Mesenchymal stem cell (in vitro differentiated cells and primary cell): ENCODE results near the gene VSTM1.

Experiments
- DNase-seq: peaks from one replicate; pipeline ENCODE4 v3.0.0-alpha.2; 2013
- H2AFZ ChIP-seq: one replicate; pipeline ENCODE4 v1.6.1; 2013; ENCODE audit warnings: low read depth, mild to moderate bottlenecking, control low read depth, inconsistent platforms, low read length, moderate library complexity
- H2AK5ac ChIP-seq: 2 replicates; pipeline ENCODE4 v1.6.1; 2013; ENCODE audit warnings: low read length, moderate library complexity, mild to moderate bottlenecking, inconsistent platforms; ENCODE audit not compliant: severe bottlenecking
- H2BK120ac ChIP-seq: one replicate; pipeline ENCODE4 v1.6.1; 2013; ENCODE audit warnings: low read depth, mild to moderate bottlenecking, inconsistent platforms, low read length, moderate library complexity
- H2BK12ac ChIP-seq, 2 experiments: one replicate each; pipeline ENCODE4 v1.6.1; 2013; ENCODE audit warnings: inconsistent platforms in 2 of 2, low read length in 2 of 2, mild to moderate bottlenecking in 2 of 2, moderate library complexity in 2 of 2, control low read depth in 1 of 2
- H2BK15ac ChIP-seq: one replicate; pipeline ENCODE4 v1.6.1; 2013; ENCODE audit warnings: mild to moderate bottlenecking, low read depth, inconsistent platforms; ENCODE audit not compliant: poor library complexity, severe bottlenecking
- H2BK5ac ChIP-seq: 2 replicates; pipeline ENCODE4 v1.6.1; 2013; ENCODE audit warnings: low read depth, mild to moderate bottlenecking, low read length, control low read depth, inconsistent platforms; ENCODE audit not compliant: poor library complexity, severe bottlenecking
- H3K14ac ChIP-seq, 2 experiments: one replicate each; pipeline ENCODE4 v1.6.1; 2013; ENCODE audit warnings: inconsistent platforms in 2 of 2, low read length in 2 of 2, control low read depth in 1 of 2, mild to moderate bottlenecking in 1 of 2, moderate library complexity in 1 of 2
- H3K18ac ChIP-seq, 2 experiments: one replicate each; pipeline ENCODE4 v1.6.1; 2013; ENCODE audit warnings: inconsistent platforms in 2 of 2, low read length in 2 of 2, control low read depth in 1 of 2, low read depth in 1 of 2, mild to moderate bottlenecking in 1 of 2
- H3K23ac ChIP-seq, 2 experiments: one replicate each; pipeline ENCODE4 v1.6.1; 2013; ENCODE audit warnings: inconsistent platforms in 2 of 2, low read length in 2 of 2, mild to moderate bottlenecking in 2 of 2, moderate library complexity in 2 of 2, control low read depth in 1 of 2
- H3K27ac ChIP-seq: 2 replicates; pipeline ENCODE4 v1.5.1; 2013; ENCODE audit warnings: mild to moderate bottlenecking, moderate library complexity, low read length, control low read depth, inconsistent platforms; ENCODE audit not compliant: poor library complexity, severe bottlenecking
- H3K27me3 ChIP-seq, 2 experiments: 2 replicates each; pipeline versions ENCODE4 v1.6.1 to v1.7.0; 2013; ENCODE audit warnings: low read length in 2 of 2, mild to moderate bottlenecking in 2 of 2, moderate library complexity in 2 of 2, control low read depth in 1 of 2, inconsistent platforms in 1 of 2; ENCODE audit not compliant: control insufficient read depth in 1 of 2, insufficient read depth in 1 of 2
- H3K36me3 ChIP-seq, 2 experiments: 2 replicates each; pipeline versions ENCODE4 v1.6.1 to v1.7.0; 2013; ENCODE audit warnings: low read length in 2 of 2, control low read depth in 1 of 2, inconsistent platforms in 1 of 2, low read depth in 1 of 2, mild to moderate bottlenecking in 1 of 2; ENCODE audit not compliant: insufficient read depth in 2 of 2, control insufficient read depth in 1 of 2
- H3K4ac ChIP-seq, 2 experiments: one replicate each; pipeline ENCODE4 v1.6.1; 2013; ENCODE audit warnings: inconsistent platforms in 2 of 2, low read length in 2 of 2, mild to moderate bottlenecking in 2 of 2, moderate library complexity in 2 of 2, control low read depth in 1 of 2, low read depth in 1 of 2
- H3K4me1 ChIP-seq: 2 replicates; pipeline ENCODE4 v1.6.1; 2013; ENCODE audit warnings: low read depth, low read length, control low read depth; ENCODE audit not compliant: control insufficient read depth, insufficient read depth
- H3K4me2 ChIP-seq: 2 replicates; pipeline ENCODE4 v1.6.1; 2013; ENCODE audit warnings: low read length, mild to moderate bottlenecking, inconsistent platforms; ENCODE audit not compliant: poor library complexity, severe bottlenecking
- H3K4me3 ChIP-seq, 2 experiments: 2 replicates each; pipeline versions ENCODE4 v1.5.1 to v1.7.0; 2013; ENCODE audit warnings: low read length in 2 of 2, mild to moderate bottlenecking in 2 of 2, control low read depth in 1 of 2, low read depth in 1 of 2; ENCODE audit not compliant: insufficient read depth in 1 of 2
- H3K79me1 ChIP-seq: replicated peaks from 2 replicates; pipeline ENCODE4 v1.6.1; 2013; ENCODE audit warnings: mild to moderate bottlenecking, control low read depth, low read length, inconsistent platforms; ENCODE audit not compliant: poor library complexity, severe bottlenecking
- H3K9ac ChIP-seq: 2 replicates; pipeline ENCODE4 v1.7.0; 2013; ENCODE audit warnings: mild to moderate bottlenecking, low read length, moderate library complexity
- H3K9me3 ChIP-seq: 2 replicates; pipeline ENCODE4 v1.7.0; 2013; ENCODE audit warnings: mild to moderate bottlenecking, low read length; ENCODE audit not compliant: control insufficient read depth
- H4K8ac ChIP-seq: one replicate; pipeline ENCODE4 v1.6.1; 2013; ENCODE audit warnings: inconsistent platforms, mild to moderate bottlenecking, low read length, moderate library complexity
- H4K91ac ChIP-seq: one replicate; pipeline ENCODE4 v1.6.1; 2013; ENCODE audit warnings: mild to moderate bottlenecking, low read length, inconsistent platforms
- WGBS: methylation state at CpG from one replicate; pipeline ENCODE4 v1.1.7; 2013; ENCODE audit warnings: mixed read lengths; 5-methylcytosine and 5-hydroxymethylcytosine counted together

The VSTM1 gene

GRCh38 chr19:54106716-54107115 is 43.0 kb upstream of the VSTM1 start:
- Histone ChIP-seq H3K18ac (no peak overlapping the region), H2BK12ac (no peak overlapping the region), H3K36me3 (peaks cover 57 to 61% of the 10 kb centered on the region in 2 experiments), H2AFZ (no peak overlapping the region), H3K4me2 (no peak overlapping the region), H3K23ac (no peak overlapping the region), H3K9me3 (no peaks in the 10 kb centered on the region), H4K8ac (no peak overlapping the region), H2AK5ac (no peak overlapping the region), H2BK120ac (no peak overlapping the region), H3K27ac (no peak overlapping the region), H2BK5ac (no peak overlapping the region), H3K14ac (no peak overlapping the region), H4K91ac (no peak overlapping the region), H3K4me1 (peaks cover 7% of the 10 kb centered on the region), H3K9ac (no peak overlapping the region), H2BK15ac (no peak overlapping the region), H3K79me1 (peaks cover 34% of the 10 kb centered on the region), H3K4ac (no peak overlapping the region), H3K27me3 (no peaks in the 10 kb centered on the region), H3K4me3 (no peak overlapping the region)
- DNase-seq: no peak
- WGBS: 90% methylated on average over 15 of the region's 15 CpGs

- peaks cover 54 to 56% of the 10 kb centered on the region in 2 experiments for H3K36me3 ChIP-seq
- no peak for DNase-seq
- no peak overlapping the region for H3K18ac ChIP-seq
- no peak overlapping the region for H4K8ac ChIP-seq
- WGBS: 95% methylated on average over 10 of the region's 10 CpGs
- no peak overlapping the region for H3K14ac ChIP-seq
- H2BK5ac ChIP-seq: no peak overlapping the region
- H3K4me3 ChIP-seq: no peak overlapping the region
- no peaks in the 10 kb centered on the region for H3K27me3 ChIP-seq
- H3K9me3 ChIP-seq: no peaks in the 10 kb centered on the region
- H3K4me2 ChIP-seq: no peak overlapping the region
- H2BK12ac ChIP-seq: no peak overlapping the region
- peaks cover 7% of the 10 kb centered on the region for H3K4me1 ChIP-seq
- no peak overlapping the region for H4K91ac ChIP-seq
- H3K79me1 ChIP-seq: peaks cover 34% of the 10 kb centered on the region
- no peak overlapping the region for H2AK5ac ChIP-seq
- no peak overlapping the region for H3K4ac ChIP-seq
- H2AFZ ChIP-seq: no peak overlapping the region
- H3K27ac ChIP-seq: no peak overlapping the region
- no peak overlapping the region for H3K23ac ChIP-seq
- no peak overlapping the region for H2BK120ac ChIP-seq
- H3K9ac ChIP-seq: no peak overlapping the region
- no peak overlapping the region for H2BK15ac ChIP-seq
These were observed 42.1 kb upstream of the VSTM1 start for GRCh38 chr19:54105796-54106195.

GRCh38 chr19:54104998-54105715 is 41.5 kb upstream of the VSTM1 start:
- Histone ChIP-seq H2AK5ac (no peak overlapping the region), H3K27me3 (no peaks in the 10 kb centered on the region), H3K9me3 (no peaks in the 10 kb centered on the region), H2AFZ (no peak overlapping the region), H2BK120ac (no peak overlapping the region), H2BK12ac (no peak overlapping the region), H3K23ac (no peak overlapping the region), H3K36me3 (peaks cover 47 to 50% of the 10 kb centered on the region in 2 experiments), H3K79me1 (peaks cover 34% of the 10 kb centered on the region), H4K8ac (no peak overlapping the region), H3K27ac (no peak overlapping the region), H3K9ac (no peak overlapping the region), H4K91ac (no peak overlapping the region), H3K4ac (no peak overlapping the region), H3K4me2 (no peak overlapping the region), H3K14ac (no peak overlapping the region), H3K4me1 (peaks cover 7% of the 10 kb centered on the region), H3K18ac (no peak overlapping the region), H2BK5ac (no peak overlapping the region), H2BK15ac (no peak overlapping the region), H3K4me3 (no peak overlapping the region)
- no peak for DNase-seq
- whole genome bisulfite sequencing: 95% methylated on average over 9 of the region's 11 CpGs

- H3K9me3 ChIP-seq: no peaks in the 10 kb centered on the region
- no peaks in the 10 kb centered on the region for H3K27me3 ChIP-seq
- peak; percentile 98 for DNase-seq
- WGBS: 6% methylated on average over 49 of the region's 54 CpGs
- H3K4ac ChIP-seq: peak within 1 kb of the TSS; percentile 80 to 94
- peak within 1 kb of the TSS; percentile 84 to 97 for H3K4me3 ChIP-seq
- H3K23ac ChIP-seq: peak within 1 kb of the TSS in 1 of 2 experiments; percentile 85
- H2BK15ac ChIP-seq: peak within 1 kb of the TSS; percentile 23
- peak within 1 kb of the TSS in 1 of 2 experiments; percentile 95 for H3K14ac ChIP-seq
- peak within 1 kb of the TSS; percentile 90 for H3K9ac ChIP-seq
- H3K27ac ChIP-seq: no peak within 1 kb of the TSS
- H4K8ac ChIP-seq: peak within 1 kb of the TSS; percentile 49
- H3K18ac ChIP-seq: peak within 1 kb of the TSS; percentile 16 to 90
- peak within 1 kb of the TSS; percentile 6 for H4K91ac ChIP-seq
- no peak within 1 kb of the TSS for H2BK120ac ChIP-seq
- no peak within 1 kb of the TSS for H2AK5ac ChIP-seq
- peak within 1 kb of the TSS in 1 of 2 experiments; percentile 33 for H2BK12ac ChIP-seq
- H2BK5ac ChIP-seq: no peak within 1 kb of the TSS
- H2AFZ ChIP-seq: peak within 1 kb of the TSS; percentile 55
- H3K4me1 ChIP-seq: peaks cover 6% of the 10 kb centered on the region
- H3K36me3 ChIP-seq: peaks cover 23 to 24% of the 10 kb centered on the region in 2 experiments
- peak within 1 kb of the TSS; percentile 83 for H3K4me2 ChIP-seq
- H3K79me1 ChIP-seq: peaks cover 17% of the 10 kb centered on the region
These were observed 38.9 kb upstream of the VSTM1 start, which contains the start of gene NDUFA3 for GRCh38 chr19:54102421-54103169. NDUFA3 (plus strand) TSS chr19:54102855; CDS start chr19:54102879, 24 bp downstream.
